SHP77 treated with DMSO at 0.1 percent for 48 hours (cell line): ENCODE results near the gene TM4SF5.
"Not testable (repeated sequence)": the region's sequence is repeated elsewhere in the genome, so short reads cannot be mapped to it uniquely, and the experiment has no call there.

Experiments
- DNase-seq: peaks from one replicate; lab custom pipeline; 2025; lab: John Stamatoyannopoulos, UW

Gene TM4SF5

DNA sequence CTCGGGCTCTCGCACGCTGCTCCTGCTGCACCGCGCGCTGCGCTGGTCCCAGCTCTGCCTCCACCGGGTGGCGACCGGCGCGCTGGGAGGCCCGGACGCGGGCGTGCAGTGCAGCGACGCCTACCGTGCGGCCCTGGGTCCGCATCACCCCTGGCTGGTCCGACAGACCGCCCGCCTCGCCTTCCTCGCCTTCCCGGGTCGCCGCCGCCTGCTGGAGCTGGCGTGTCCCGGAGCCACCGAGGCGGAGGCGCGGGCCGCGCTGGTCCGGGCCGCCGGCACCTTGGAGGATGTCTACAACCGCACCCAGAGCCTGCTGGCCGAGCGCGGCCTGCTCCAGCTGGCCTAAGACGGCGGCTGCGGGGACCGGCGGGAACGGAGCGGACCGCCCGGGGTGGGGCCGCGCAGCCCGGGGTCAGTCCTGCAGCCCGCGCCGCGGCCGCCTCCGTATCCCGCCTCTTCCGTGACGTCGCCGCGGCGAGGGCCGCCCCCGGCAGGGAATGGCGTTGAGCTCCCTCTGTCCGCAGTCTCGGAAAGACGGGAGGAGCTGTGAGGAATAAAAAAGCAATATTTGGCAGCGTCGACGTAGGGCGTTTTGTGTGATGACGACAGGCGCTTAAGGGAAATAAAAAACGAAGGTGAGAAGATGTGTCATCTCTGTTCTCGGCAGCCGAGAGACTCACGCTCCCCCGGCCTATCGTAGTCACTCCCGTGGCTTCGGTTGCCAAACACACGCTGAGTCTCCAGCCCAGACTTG, 18.4 kb downstream of the TM4SF5 start:
- peak; percentile 86 for DNase-seq

DNA sequence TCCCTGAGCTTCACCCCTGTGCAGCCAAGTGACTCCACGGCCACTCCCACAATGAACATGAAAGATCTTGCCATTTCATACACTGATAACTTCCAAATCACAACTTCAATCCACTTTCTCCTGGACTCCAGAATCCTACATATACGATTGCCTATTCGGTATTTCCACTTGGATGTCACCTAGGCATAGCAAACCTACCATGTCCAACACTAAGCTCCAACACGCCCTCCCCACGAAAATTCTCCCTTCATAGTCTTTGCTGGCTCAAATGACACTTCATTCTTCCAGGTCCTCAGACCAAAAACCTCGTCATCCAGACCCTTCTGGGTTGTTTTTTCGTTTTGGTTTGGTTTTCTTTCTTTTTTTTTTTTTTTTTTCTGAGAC, 19.0 kb downstream of the TM4SF5 start:
- peak; percentile 86 for DNase-seq

DNA sequence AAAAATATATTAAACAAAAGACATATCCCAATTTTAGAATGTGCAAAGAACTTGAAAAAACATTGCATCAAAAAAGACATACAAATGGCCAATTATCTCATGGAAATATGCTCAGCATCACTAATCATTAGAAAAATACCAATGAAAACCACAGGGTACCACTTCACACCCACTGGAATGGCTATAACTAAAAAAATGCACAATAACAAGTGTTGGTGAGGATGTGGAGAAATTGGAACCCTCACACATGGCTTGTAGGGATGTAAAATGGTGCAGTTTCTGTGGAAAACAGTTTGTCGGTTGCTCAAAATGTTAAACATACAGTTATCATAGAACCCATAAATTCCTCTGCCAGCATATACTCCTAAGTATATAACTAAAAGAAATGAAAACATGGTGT, 23.5 kb downstream of the TM4SF5 start:
- no peak for DNase-seq

DNA sequence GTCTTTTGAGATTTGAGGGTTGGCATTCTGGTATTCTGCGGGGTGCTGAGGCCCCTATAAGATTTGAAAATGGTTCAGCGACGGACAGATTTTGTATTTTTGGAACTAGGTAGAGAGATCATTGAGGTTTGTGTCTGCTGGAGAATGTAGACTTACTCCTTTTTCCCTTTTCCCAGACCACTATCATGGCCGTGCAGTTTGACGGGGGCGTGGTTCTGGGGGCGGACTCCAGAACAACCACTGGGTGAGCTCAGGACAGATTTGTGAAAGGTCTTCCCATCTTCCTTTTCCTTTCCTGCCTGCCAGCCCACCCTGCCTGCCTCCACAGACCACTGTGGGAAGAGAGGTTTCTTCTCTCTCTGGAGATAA, 24.9 kb downstream of the TM4SF5 start:
- peak; percentile 17 for DNase-seq

DNA sequence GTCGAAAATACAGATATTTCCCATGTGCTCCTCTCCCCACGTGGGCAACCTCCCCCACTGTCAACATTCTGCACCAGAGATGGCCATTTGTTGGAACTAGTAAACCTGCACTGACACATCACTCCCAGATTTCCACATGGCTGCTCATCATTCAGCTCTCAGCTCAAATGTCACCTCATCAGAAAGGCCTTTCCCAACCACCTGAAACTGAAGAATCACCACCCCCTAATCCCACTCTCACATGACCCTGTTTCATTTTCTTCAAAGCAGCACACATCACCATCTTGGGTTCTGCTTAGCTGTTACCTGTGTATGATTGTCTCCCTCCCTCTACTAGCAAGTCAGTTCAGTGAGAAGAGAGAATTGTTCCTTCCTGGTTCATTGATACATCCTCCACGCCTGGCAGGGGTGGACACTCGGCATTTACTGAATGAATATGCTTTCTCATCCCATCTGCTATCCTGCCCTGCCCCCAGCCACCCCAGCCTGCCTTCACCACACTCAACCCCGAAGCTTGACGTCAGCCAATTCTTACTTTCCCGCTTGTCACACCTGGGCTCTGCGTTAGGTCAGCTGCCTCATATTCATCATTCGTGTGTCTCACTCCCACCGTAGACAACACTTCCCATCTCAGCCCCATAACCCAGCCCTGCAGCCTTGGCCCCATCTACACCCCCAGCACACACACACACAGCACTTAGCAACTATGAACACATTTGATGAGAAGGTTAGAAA, 28.9 kb downstream of the TM4SF5 start:
- DNase-seq: peak; percentile 97

GRCh38 chr17:4802228-4802627, 30.5 kb downstream of the TM4SF5 start, which contains the start of gene C17orf114:
C17orf114 (minus strand) TSS chr17:4802328.
- DNase-seq: no peak

GRCh38 chr17:4806456-4806776, 34.7 kb downstream of the TM4SF5 start:
- DNase-seq: no peak

DNA sequence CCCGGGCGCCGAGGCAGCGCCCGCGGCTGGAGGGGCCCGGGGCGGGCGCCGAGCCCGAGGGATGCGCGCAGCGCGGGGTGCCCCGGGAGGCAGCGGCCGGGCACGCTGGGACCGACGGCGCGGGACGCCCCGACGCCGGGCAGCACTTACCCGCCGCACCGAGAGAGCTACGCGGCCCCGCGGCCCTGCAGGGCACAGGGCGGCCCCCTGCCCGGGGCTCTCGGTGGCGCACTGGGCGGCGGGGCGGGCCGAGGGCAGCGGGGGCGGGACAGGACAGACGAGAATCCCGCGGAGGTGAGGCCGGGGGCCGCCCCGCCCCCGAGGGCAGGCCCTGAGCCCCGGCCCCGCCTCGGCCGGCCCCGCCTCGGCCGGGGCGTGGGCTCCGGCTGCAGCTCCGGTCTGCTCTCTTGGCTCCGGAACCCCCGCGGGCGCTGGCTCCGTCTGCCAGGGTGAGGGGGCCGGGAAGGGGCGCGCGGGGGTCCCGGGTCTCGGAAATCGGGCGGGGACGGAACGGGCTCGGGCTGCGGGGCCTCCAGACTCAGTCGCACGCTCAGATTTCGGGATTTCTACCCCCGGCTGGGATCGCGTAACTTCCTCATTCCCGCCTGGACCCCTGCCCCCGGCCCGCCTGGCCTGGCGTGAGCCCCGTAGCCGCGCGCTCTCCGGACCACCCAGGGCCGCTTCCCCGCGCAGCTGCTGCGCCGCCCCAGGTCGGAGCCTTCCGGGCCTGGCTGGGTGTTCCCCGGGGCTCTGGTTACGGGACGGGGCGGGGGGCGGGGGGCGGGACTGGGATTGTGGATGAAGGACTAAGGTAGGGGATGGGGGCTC, 35.3 kb downstream of the TM4SF5 start, which contains the start of gene PLD2:
Gene PLD2, plus strand, starts transcription at position 376 of the 828 bp plus-strand sequence. CDS start 621 bp downstream, outside the sequence.
- peak; percentile 51 for DNase-seq

- DNase-seq: no peak
These were observed 36.1 kb downstream of the TM4SF5 start for GRCh38 chr17:4807605-4808377.

- DNase-seq: no peak
These were observed 36.7 kb downstream of the TM4SF5 start for GRCh38 chr17:4808378-4808767.

DNA sequence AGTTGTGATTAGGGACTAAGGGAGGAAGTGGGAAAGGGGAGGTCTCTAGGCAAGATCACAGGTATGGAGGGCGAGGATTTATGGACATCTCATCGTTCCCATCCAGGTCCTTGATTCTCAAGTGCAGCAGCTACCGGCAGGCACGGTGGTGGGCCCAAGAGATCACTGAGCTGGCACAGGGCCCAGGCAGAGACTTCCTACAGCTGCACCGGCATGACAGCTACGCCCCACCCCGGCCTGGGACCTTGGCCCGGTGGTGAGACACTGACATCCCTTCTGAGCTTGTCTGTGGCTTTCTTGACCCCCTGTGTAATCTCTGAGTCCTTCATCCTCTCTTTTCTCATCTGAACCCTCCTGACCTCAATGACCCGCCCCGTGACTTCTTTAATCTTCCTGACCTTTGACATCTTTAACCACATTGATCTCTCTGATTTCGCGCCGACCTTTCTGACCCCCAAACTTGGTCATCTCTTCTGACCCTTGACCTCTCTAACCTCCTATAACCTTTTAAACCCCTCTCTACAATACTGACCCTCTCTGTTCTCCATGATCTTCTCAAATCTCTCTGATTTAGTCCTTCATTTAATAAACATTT, 39.1 kb downstream of the TM4SF5 start:
- peak; percentile 12 for DNase-seq

DNA sequence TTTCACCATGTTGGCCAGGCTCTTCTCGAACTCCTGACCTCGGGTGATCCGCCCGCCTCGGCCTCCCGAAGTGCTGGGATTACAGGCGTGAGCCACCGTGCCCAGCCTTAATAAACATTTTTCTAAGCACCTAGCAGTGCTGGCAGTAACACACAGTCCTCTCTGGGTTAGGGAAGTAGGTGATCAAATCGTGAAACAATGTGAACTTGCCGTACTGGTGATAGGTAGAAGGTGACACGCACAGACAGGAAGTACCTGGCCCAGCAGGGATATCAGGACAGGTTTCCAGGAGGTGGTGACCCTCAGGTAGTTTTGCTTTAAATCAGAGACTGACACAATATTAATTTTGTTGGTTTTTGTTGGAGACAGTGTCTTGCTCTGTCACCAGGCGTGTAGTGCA, 39.8 kb downstream of the TM4SF5 start:
- no peak for DNase-seq

DNA sequence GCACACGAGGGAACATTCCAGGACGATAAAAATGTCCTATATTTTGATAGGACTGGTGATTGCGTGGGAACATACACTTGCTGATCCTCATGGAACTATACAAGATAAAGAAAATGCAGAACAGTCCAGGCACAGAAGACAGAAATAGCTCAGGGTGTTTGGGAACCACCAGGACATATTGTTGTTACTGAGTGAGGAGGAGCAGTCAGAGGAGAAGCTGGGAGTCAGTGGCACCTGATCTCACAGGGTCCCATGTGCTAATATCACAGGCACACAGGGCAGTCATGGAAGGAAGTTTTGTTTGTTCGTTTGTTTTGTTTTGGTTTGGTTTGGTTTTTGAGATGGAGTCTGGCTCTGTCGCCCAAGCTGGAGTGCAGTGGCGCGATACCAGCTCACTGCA, 41.0 kb downstream of the TM4SF5 start:
- no peak for DNase-seq

GRCh38 chr17:4815043-4815675, 43.5 kb downstream of the TM4SF5 start:
- DNase-seq: no peak

GRCh38 chr17:4816826-4817225, 45.1 kb downstream of the TM4SF5 start:
- DNase-seq: no peak

DNA sequence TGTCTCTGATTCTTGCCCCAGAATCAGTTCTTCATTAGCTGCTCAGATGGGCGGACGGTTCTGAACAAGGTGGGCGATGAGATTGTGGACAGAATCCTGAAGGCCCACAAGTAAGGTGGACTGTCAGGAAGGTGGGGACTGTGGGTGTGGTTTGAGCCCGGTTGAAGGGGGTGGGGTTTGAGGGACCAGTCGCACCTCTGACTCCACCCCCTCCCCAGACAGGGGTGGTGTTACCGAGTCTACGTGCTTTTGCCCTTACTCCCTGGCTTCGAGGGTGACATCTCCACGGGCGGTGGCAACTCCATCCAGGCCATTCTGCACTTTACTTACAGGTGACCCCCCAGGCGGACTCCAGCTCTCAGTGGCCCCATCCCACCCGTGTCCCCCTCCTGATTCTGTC, 46.6 kb downstream of the TM4SF5 start:
- DNase-seq: no peak

DNA sequence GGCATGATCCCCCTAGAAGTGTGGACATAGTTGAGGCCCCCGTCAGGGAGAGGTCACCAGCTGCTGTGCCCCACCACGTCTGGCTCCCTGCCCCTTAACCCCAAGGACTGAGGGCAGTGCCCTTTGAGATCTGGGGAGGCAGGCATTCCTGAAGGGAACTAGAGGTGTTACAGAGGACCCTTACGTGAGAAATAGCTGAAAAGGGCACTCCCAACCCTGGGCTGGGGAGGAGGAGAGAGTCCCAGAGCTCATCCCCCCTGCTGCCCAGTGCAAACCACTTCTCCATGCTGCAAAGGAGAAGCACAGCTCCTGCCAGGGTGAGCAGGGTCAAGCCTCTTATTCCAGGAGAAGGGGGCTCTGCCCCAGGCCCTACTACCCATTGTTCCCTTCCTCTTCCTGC, 51.1 kb downstream of the TM4SF5 start:
- DNase-seq: no peak

DNA sequence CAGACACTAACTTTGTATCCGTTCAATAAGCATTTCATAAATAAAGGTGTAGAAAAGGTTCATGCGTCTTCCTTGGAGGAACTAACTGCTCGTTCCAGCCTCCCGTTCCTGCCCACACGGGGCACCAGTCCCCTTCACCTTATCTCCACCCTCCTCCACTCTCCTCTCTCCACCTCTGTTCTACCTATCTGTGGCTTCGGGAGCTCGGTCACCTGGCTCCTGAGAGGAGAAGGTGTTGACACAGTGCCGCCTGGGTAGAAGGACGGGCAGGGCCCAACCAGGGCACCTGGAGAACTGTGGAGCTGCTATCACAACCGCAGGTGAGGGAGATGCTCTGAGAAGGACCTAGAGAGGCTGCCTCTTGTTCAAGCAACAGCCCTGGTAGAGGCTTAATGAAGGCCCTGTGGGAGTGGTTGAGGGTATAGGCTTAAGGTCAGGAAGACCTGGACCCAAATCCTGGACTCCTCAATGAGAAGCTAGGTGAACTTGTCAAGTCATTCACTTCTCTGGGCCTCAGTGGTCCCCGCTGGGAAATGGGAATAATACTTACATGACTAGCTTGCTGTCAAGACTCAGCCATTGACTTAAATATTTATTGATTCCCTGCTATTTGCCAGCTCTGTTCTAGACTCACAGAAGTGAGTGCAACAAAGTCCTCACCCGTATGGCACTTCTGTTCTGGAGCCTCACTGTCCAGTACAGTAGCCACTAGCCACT, 51.8 kb downstream of the TM4SF5 start:
- no peak for DNase-seq

DNA sequence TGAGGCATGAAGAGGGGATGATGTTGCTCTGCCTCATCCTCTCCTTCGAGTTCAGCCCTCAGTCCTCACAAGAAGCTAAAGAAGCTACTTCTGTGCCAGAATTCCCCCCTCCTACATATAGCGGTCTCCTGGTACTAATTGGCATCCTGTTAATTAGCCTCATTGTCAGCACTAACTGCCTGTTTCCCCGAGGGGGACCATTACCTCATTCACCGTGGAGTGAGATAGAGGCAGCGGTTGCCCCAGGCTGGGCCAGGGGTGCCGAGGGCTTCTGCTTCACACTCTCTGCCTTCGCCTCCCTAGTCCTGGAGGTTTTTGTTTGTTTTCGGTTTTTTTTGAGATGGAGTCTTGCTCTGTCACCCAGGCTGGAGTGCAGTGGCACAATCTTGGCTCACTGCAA, 55.7 kb downstream of the TM4SF5 start:
- DNase-seq: no peak

- not testable (repeated sequence) for DNase-seq
These were observed 61.1 kb downstream of the TM4SF5 start for GRCh38 chr17:4832829-4833177.
